Neural progenitor cell (in vitro differentiated cells): Measurements from ENCODE around the gene CDKN2A. TPM values are rescaled to one million over a fixed set of nuclear protein-coding genes. Genes with fewer than 3 reads are reported as not detected.

Source experiments
- DNase-seq: peaks from one replicate; pipeline ENCODE4 v3.0.0-alpha.2; 2016; ENCODE audit warnings: low spot score
- H2AFZ ChIP-seq: fragments of 200-600 bp; sonication (generic); replicated peaks from 2 replicates; pipeline ENCODE4 v1.6.1; 2016; ENCODE audit warnings: antibody characterized with exemption
- H3F3A ChIP-seq: fragments of 200-600 bp; sonication (generic); 2 replicates; pipeline ENCODE4 v1.6.1; 2016; ENCODE audit warnings: antibody characterized with exemption, low read depth
- H3K27ac ChIP-seq: fragments of 200-600 bp; sonication (generic); 2 replicates; pipeline ENCODE4 v1.5.1; 2016; ENCODE audit warnings: mild to moderate bottlenecking
- H3K27me3 ChIP-seq: fragments of 200-600 bp; sonication (generic); 2 replicates; pipeline ENCODE4 v1.6.1; 2016; ENCODE audit warnings: mild to moderate bottlenecking, moderate library complexity
- H3K36me3 ChIP-seq: fragments of 200-600 bp; sonication (generic); 2 replicates; pipeline ENCODE4 v1.5.1; 2016
- H3K4me1 ChIP-seq: fragments of 200-600 bp; sonication (generic); 2 replicates; pipeline ENCODE4 v1.6.1; 2016; ENCODE audit warnings: mixed run types
- H3K4me2 ChIP-seq: fragments of 200-600 bp; sonication (generic); 2 replicates; pipeline ENCODE4 v1.6.1; 2016
- H3K4me3 ChIP-seq: fragments of 200-600 bp; sonication (generic); 2 replicates; pipeline ENCODE4 v1.5.1; 2016
- H3K79me2 ChIP-seq: fragments of 200-600 bp; sonication (generic); 2 replicates; pipeline ENCODE4 v1.6.1; 2016; ENCODE audit warnings: low read depth
- H3K9ac ChIP-seq: fragments of 200-600 bp; sonication (generic); 2 replicates; pipeline ENCODE4 v1.6.1; 2016
- H3K9me3 ChIP-seq: fragments of 200-600 bp; sonication (generic); 2 replicates; pipeline ENCODE4 v1.5.1; 2016; ENCODE audit warnings: low read depth
- H4K20me1 ChIP-seq: fragments of 200-600 bp; sonication (generic); 2 replicates; pipeline ENCODE4 v1.6.1; 2016; ENCODE audit warnings: low read depth
- H3K27ac Mint-ChIP-seq: 3 replicates; pipeline ENCODE4 v1.8.0; 2021; ENCODE audit warnings: mixed read lengths
- H3K27me3 Mint-ChIP-seq: 2 replicates; pipeline ENCODE4 v1.8.0; 2022; ENCODE audit warnings: low read depth, mild to moderate bottlenecking, inconsistent platforms, moderate library complexity, mixed read lengths; ENCODE audit not compliant: insufficient read depth
- H3K36me3 Mint-ChIP-seq: 3 replicates; pipeline ENCODE4 v1.8.0; 2021; ENCODE audit warnings: mixed read lengths
- H3K4me1 Mint-ChIP-seq: 3 replicates; pipeline ENCODE4 v1.8.0; 2021; ENCODE audit warnings: mixed read lengths
- H3K4me3 Mint-ChIP-seq: 3 replicates; pipeline ENCODE4 v1.8.0; 2021; ENCODE audit warnings: mild to moderate bottlenecking, moderate library complexity, mixed read lengths
- H3K9me3 Mint-ChIP-seq: 3 replicates; pipeline ENCODE4 v1.8.0; 2020; ENCODE audit warnings: mixed read lengths
- EZH2 ChIP-seq: fragments of 200-600 bp; sonication (generic); IDR thresholded peaks from 2 replicates; pipeline ENCODE4 v1.6.1; 2017; ENCODE audit warnings: antibody characterized with exemption, mild to moderate bottlenecking, moderate library complexity
- EZH2phosphoT487 ChIP-seq: fragments of 200-600 bp; sonication (generic); IDR thresholded peaks from 2 replicates; pipeline ENCODE4 v1.6.1; 2017; ENCODE audit warnings: antibody characterized with exemption
- total RNA-seq: library from RNA; depleted of rRNA; stranded (reverse); fragments of >200 nt; gene quantifications from 2 replicates; pipeline ENCODE4 v1.2.3, GENCODE V29; 2015; ENCODE audit warnings: low replicate concordance
- TF ChIP-seq, protein P1 (sequence below): fragments of 200-600 bp; sonication (generic); IDR thresholded peaks from 2 replicates; pipeline ENCODE4 v1.5.1; 2017; ENCODE audit warnings: antibody characterized with exemption, mild to moderate bottlenecking

CDKN2A gene
- total RNA-seq, 1 donor from 2014 or later: not detected

DNA sequence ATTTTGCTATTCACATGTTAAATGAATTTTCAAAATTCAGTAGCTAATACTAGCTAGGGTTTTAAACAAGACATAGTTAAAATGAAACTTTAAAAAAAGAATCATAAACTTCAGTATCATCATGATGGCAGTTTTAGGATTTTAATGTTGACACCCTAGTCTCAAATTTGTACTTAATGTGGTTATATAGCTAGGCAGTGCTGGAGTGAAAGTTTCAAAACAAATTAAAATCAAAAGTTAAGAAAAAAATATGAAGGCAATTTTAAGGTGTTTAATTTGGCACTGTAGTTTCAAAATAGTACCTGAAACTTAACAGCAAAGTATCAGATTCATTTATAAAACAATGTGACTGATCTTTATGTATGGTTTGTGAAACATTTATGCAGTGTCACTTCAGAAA is 34.2 kb upstream of the CDKN2A start:
- TF ChIP-seq EZH2 (no peak), EZH2phosphoT487 (no peak)
- TF ChIP-seq, protein P1, sequence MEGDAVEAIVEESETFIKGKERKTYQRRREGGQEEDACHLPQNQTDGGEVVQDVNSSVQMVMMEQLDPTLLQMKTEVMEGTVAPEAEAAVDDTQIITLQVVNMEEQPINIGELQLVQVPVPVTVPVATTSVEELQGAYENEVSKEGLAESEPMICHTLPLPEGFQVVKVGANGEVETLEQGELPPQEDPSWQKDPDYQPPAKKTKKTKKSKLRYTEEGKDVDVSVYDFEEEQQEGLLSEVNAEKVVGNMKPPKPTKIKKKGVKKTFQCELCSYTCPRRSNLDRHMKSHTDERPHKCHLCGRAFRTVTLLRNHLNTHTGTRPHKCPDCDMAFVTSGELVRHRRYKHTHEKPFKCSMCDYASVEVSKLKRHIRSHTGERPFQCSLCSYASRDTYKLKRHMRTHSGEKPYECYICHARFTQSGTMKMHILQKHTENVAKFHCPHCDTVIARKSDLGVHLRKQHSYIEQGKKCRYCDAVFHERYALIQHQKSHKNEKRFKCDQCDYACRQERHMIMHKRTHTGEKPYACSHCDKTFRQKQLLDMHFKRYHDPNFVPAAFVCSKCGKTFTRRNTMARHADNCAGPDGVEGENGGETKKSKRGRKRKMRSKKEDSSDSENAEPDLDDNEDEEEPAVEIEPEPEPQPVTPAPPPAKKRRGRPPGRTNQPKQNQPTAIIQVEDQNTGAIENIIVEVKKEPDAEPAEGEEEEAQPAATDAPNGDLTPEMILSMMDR: no peak
- no peak overlapping the region for H3K4me2 ChIP-seq
- H3K27me3 Mint-ChIP-seq: peaks cover 3% of the 10 kb centered on the region

DNA sequence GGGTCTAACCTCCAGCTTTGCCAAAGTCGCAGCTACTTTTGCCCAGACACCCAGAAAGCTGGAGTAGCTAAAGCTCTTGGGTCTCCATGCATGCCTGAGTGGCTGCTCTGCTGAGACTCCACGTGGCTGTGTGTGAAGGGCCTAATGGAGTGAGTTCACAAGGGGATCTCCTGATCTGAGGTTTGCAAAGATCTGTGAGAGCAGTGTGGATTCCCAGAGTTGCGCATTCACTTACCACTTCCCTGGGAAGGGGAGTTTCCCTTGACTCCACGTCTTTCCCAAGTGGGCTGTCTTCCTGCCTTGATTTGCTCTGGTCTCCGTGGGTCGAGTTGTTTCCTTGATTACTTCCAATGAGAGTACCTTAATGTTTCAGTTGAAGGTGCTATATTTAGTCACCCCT is 32.5 kb upstream of the CDKN2A start:
- Histone ChIP-seq H3K27me3 (no peaks in the 10 kb centered on the region), H3F3A (no peaks in the 10 kb centered on the region), H4K20me1 (no peaks in the 10 kb centered on the region), H3K4me2 (no peak overlapping the region), H3K9me3 (no peaks in the 10 kb centered on the region), H3K4me1 (no peaks in the 10 kb centered on the region), H3K79me2 (no peaks in the 10 kb centered on the region), H2AFZ (no peak overlapping the region), H3K36me3 (no peaks in the 10 kb centered on the region), H3K27ac (no peak overlapping the region), H3K4me3 (no peak overlapping the region), H3K9ac (no peak overlapping the region)
- H3K4me1 Mint-ChIP-seq: peaks cover 5% of the 10 kb centered on the region
- peaks cover 3% of the 10 kb centered on the region for H3K27me3 Mint-ChIP-seq
- H3K9me3 Mint-ChIP-seq: peaks cover 5% of the 10 kb centered on the region
- H3K36me3 Mint-ChIP-seq: no peaks in the 10 kb centered on the region
- TF ChIP-seq, protein P1: no peak
- TF ChIP-seq EZH2phosphoT487 (no peak), EZH2 (no peak)
- H3K4me3 Mint-ChIP-seq: no peak overlapping the region
- DNase-seq: no peak
- H3K27ac Mint-ChIP-seq: no peak overlapping the region

More for the DNA sequence above, 34.2 kb upstream of the CDKN2A start:
- no peak overlapping the region for H3K4me3 Mint-ChIP-seq
- Histone ChIP-seq H3F3A (no peaks in the 10 kb centered on the region), H3K4me3 (no peak overlapping the region), H3K9me3 (no peaks in the 10 kb centered on the region), H3K27ac (no peak overlapping the region), H3K4me1 (no peaks in the 10 kb centered on the region), H3K79me2 (no peaks in the 10 kb centered on the region), H3K9ac (no peak overlapping the region), H2AFZ (no peak overlapping the region), H3K27me3 (no peaks in the 10 kb centered on the region), H3K36me3 (no peaks in the 10 kb centered on the region), H4K20me1 (no peaks in the 10 kb centered on the region)
- H3K9me3 Mint-ChIP-seq: no peaks in the 10 kb centered on the region
- H3K4me1 Mint-ChIP-seq: peaks cover 17% of the 10 kb centered on the region
- no peak overlapping the region for H3K27ac Mint-ChIP-seq
- no peak for DNase-seq
- H3K36me3 Mint-ChIP-seq: no peaks in the 10 kb centered on the region

DNA sequence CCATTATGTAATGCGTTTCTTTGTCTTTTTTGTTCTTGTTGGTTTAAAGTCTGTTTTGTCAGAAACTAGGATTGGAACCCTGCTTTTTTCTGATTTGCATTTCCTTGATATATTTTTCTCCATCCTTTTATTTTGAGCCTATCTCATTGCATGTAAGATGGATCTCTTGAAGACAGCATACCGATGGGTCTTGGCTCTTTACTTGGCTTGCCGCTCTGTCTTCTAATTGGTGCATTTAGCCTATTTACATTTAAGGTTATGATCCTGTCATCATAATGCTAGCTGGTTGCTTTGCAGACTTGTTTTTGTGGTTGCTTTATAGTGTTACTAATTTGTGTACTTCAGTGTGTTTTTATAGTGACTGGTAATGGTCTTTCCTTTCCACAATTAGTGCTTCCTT is 28.2 kb upstream of the CDKN2A start:
- peaks cover 5% of the 10 kb centered on the region for H3K27me3 Mint-ChIP-seq
- H4K20me1 ChIP-seq: no peaks in the 10 kb centered on the region
- H3K4me2 ChIP-seq: no peak overlapping the region
- H3K36me3 ChIP-seq: no peaks in the 10 kb centered on the region
- no peak overlapping the region for H2AFZ ChIP-seq
- H3K27ac Mint-ChIP-seq: no peak overlapping the region
- no peak overlapping the region for H3K4me3 ChIP-seq
- no peak overlapping the region for H3K4me3 Mint-ChIP-seq
- no peaks in the 10 kb centered on the region for H3K36me3 Mint-ChIP-seq
- no peak for DNase-seq
- H3K4me1 ChIP-seq: no peaks in the 10 kb centered on the region
- H3K9me3 ChIP-seq: no peaks in the 10 kb centered on the region
- no peaks in the 10 kb centered on the region for H3F3A ChIP-seq
- H3K4me1 Mint-ChIP-seq: no peaks in the 10 kb centered on the region
- no peak for TF ChIP-seq EZH2phosphoT487
- TF ChIP-seq EZH2: no peak
- TF ChIP-seq, protein P1: no peak
- H3K9me3 Mint-ChIP-seq: peaks cover 6% of the 10 kb centered on the region
- H3K9ac ChIP-seq: no peak overlapping the region
- no peak overlapping the region for H3K27ac ChIP-seq
- no peaks in the 10 kb centered on the region for H3K27me3 ChIP-seq
- no peaks in the 10 kb centered on the region for H3K79me2 ChIP-seq
